Left lobe of liver (tissue), 2 donors: Measurements from ENCODE around the gene EZH2. TPM values are rescaled to one million over a fixed set of nuclear protein-coding genes. Genes with fewer than 3 reads are reported as not detected.

ENCODE experiments used
- ATAC-seq: fragments of 200-7000 bp; cut with Tn5 transposase; one replicate; pipeline ENCODE4 v1.9.1; 2020; ENCODE audit warnings: mild to moderate bottlenecking, moderate library complexity
- DNase-seq: peaks from one replicate; pipeline ENCODE4 v3.0.0-alpha.2; 2020; ENCODE audit warnings: low spot score
- total RNA-seq: library from RNA; stranded (reverse); gene quantifications from one replicate; pipeline ENCODE4 v1.2.1, GENCODE V29; 2021
- donor health status: DM: no; HTN: no; CAD: no; lungs with moderate emphysema.
- donor health status: DM: no; HTN: yes; CAD: no.

Gene EZH2
- total RNA-seq, 1 donor from 2014 or later, result 2.5 TPM

DNA sequence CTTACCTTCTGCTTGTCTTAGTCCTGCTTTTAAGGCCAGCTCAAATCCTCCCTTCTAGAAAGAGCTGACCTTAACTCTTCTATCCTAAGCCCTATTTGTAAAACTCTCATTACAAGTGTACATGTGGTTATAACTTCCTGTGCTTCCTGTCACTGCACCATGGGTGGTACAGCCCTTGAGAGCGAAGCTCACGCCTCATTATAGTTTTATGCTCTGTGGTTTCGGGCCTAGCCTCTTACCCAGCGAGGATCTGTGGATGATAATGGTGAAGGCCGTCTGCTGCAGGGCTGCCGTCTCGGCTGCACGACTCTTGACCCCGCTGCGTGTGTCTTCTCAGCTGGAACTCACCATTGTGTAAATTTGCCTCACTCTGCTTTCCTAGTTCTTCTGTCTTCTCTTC, 110.8 kb downstream of the EZH2 start:
- no peak for ATAC-seq
- DNase-seq, result no peak

DNA sequence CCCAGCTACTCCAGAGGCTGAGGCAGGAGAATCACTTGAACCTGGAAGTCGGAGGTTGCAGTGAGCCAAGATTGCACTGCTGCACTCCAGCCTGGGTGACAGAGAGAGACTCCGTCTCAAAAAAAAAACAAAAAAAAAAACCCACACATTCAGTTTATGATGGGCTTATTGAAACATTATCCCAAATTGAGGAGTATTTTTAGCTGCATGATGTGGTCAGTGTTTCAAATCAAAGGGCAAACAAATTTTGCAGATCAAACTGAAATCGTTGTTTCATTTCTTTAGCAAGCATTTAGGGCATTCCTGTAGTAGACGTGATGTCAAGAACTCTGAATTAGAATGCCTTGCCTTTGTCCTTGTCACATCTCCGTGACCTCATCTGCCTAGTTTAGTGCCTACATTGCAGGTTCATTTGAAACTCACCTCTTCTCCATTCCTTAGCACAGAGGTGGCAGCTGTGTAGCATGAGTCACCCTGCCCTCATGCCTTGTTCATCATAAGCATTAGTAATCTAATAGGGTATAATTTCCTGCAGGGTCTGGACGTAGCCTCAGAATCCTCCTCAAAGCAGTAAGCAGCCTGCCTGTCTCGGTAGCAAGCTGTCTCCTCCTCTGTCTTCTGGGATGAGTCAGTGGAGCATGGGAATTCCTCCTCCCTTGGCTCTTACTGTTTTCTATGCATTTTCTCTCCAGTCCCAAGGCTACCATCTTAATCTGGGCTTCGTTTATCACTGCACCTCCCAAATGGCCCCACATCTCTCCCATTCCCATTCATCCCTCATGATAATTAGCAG, 111.6 kb downstream of the EZH2 start:
- ATAC-seq, result no peak
- no peak for DNase-seq

DNA sequence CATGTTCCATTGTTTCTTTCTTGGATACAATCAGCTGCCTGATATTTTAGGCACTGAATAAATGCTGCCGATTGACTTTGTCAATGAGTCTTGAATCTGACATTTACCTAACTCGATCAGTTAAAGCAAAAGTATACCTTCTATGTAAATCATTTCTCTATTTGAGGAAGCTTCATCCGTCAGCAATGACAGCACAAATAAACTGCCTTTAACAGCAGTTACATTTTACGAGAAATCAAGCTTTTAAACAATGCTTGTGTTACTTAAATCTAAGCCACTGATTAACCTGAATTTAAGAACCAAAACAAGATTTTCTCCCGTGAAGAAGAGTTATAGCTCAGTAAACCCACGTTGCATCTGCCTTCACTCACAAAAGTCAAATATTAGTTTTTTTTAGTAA, 114.1 kb downstream of the EZH2 start:
- DNase-seq (no peak), ATAC-seq (no peak)

DNA sequence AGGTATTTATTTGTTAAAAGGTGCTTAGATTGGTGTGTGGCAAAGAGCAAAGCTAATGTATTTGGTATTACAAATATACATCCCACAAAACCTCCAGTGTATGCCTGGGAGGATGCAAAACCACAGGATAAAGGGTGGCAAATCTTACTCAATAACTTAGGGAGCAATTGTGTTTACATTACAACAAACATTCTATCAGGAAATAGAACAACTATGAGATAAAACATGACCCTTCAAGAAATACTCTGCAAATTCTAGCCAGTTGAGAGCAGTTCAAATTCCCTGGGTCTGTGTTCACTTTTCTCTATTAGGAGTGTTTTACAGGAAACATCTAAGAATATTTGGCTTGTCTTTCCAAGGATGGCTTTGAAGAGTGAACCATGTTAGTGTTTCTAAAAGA, 120.5 kb downstream of the EZH2 start:
- DNase-seq (no peak), ATAC-seq (no peak)

DNA sequence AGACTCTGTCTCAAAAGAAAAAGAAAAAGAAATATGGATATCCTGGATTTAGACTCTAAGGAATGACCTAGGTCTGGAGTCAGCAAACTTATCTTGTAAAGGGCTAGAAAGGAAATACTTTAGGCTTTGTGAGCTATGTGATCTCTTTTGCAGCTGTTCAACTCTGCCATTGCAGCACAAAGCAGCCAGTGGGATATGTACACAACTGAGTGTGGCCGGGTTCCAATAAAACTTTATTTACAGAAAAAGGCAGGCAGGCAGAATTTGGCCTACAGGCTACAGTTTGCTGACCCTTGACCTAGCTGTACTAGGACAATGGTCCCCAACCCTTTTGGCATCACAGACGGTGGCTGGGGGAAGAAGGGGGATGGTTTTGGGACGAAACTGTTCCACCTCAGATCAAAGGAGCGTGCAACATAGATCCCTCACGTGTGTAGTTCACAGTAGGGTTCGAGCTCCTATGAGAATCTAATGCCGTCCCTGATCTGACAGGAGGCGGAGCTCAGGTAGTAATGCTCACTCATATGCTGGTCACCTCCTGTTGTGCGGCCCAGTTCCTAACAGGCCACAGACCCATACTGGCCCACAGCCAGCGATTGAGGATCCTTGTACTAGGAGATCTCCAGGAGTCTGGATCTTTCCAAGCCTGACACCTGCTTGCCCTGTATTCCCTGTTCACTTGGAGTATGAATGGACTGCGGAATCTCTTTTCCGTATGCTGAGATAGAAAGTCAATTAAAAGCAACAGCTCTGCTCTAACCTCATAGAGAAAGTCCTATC, 122.4 kb downstream of the EZH2 start:
- DNase-seq, result no peak
- peak; percentile 87 for ATAC-seq

Other genes with a start within 250 kb of the EZH2 start
- 22.9 TPM for gene CUL1, start 185.4 kb downstream of the EZH2 start, total RNA-seq
- 266 TPM for gene PDIA4, start 144.2 kb upstream of the EZH2 start, total RNA-seq
- 3.6 TPM for gene ZNF786, start 206.4 kb upstream of the EZH2 start, total RNA-seq
- gene ZNF425, start 242.0 kb upstream of the EZH2 start, total RNA-seq, result 1.1 TPM